GM19372 (cell line): ENCODE data around the gene SDF4.

Source experiments
- ATAC-seq: cut with Tn5 transposase; IDR thresholded peaks from one replicate; pipeline ENCODE4 v1.9.1; 2021; ENCODE audit warnings: mild to moderate bottlenecking, low read depth, moderate library complexity; ENCODE audit not compliant: unreplicated experiment

Gene SDF4

GRCh38 chr1:1215080-1215676, 16.6 kb downstream of the SDF4 start:
- no peak for ATAC-seq

GRCh38 chr1:1213345-1214265, 18.2 kb downstream of the SDF4 start, which contains the start of gene TNFRSF4:
TNFRSF4 (minus strand) TSS chr1:1214153; CDS start chr1:1214127, 26 bp downstream.
- ATAC-seq: no peak

GRCh38 chr1:1212780-1213344, 18.9 kb downstream of the SDF4 start:
- ATAC-seq: no peak

- no peak for ATAC-seq
Observed at GRCh38 chr1:1211541-1212441, 20.0 kb downstream of the SDF4 start.

- no peak for ATAC-seq
Observed at GRCh38 chr1:1210726-1211540, 20.9 kb downstream of the SDF4 start.

- no peak for ATAC-seq
Observed at GRCh38 chr1:1208713-1209433, 22.9 kb downstream of the SDF4 start.

GRCh38 chr1:1207571-1207892, 24.3 kb downstream of the SDF4 start:
- no peak for ATAC-seq

- ATAC-seq: no peak
Observed at GRCh38 chr1:1206966-1207531, 24.8 kb downstream of the SDF4 start.

- ATAC-seq: no peak
Observed at GRCh38 chr1:1206376-1206965, 25.3 kb downstream of the SDF4 start, which contains the start of gene TNFRSF18. TNFRSF18 (minus strand) TSS chr1:1206592; CDS start chr1:1206571, 21 bp downstream.

GRCh38 chr1:1205769-1206375, 25.9 kb downstream of the SDF4 start:
- ATAC-seq: no peak

- ATAC-seq: no peak
Observed at GRCh38 chr1:1204998-1205768, 26.6 kb downstream of the SDF4 start.

GRCh38 chr1:1204425-1204920, 27.3 kb downstream of the SDF4 start:
- no peak for ATAC-seq

GRCh38 chr1:1203561-1204424, 28.0 kb downstream of the SDF4 start:
- no peak for ATAC-seq

GRCh38 chr1:1202831-1203560, 28.8 kb downstream of the SDF4 start:
- no peak for ATAC-seq
